ENCODE measurements around the gene ZBTB7C.

The ZBTB7C gene

DNA sequence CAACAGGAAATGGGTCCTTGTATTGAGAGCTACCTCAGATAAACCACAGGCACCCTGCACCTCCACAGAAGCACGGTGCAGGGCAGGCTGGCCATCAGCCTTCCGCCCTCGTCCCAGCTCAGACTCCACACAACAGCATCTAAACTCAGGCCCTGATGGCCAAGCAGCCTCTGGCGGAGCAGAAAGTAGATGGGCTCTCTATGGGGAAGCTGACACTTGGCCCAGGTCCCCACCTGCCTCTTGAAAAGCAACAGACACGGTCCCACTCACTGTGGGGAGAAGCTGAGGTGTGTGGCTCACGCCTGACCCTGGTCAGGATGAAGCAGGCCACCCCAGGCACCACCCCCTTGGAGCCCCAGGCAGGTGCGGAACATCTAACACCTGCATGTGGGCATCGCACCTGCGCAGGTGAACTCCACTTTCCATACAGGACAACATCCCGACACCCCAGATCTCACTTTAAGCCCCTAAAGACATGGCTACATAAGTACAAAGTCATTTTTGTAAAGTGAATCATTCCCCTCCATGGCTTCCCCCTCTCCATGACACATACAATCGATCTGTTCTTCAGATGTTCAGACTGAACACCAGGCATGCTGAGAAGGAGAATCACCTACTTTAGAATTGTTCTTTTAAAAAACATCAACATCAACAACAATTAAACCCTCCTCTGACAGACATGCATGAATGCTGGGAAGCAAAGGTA, 208.4 kb downstream of the ZBTB7C start:
- no peak for DNase-seq (ENCODE audit: low read depth)
- no peak overlapping the region for H3K4me3 ChIP-seq (ENCODE audit: control insufficient read depth, low read depth, low read length)

DNA sequence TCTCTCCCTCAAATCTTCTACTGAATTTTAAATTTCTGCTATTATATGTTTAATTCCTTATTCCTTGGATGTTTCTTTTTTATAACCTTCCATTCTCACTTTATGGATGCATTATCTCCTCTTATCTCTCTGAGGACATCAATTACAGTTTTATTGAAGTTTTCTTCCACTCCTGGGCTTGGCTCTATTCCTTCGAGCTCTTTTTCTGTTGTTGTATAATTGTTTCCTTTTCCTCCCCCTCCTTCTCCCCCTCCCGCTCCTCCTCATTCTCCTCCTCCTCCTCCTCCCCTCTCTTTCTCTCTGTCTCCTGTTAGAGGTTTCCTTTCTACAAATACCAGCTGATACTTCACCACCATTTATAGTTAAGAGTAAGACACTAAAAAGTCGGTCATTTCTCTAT, 209.8 kb downstream of the ZBTB7C start:
- TF ChIP-seq, protein P1, sequence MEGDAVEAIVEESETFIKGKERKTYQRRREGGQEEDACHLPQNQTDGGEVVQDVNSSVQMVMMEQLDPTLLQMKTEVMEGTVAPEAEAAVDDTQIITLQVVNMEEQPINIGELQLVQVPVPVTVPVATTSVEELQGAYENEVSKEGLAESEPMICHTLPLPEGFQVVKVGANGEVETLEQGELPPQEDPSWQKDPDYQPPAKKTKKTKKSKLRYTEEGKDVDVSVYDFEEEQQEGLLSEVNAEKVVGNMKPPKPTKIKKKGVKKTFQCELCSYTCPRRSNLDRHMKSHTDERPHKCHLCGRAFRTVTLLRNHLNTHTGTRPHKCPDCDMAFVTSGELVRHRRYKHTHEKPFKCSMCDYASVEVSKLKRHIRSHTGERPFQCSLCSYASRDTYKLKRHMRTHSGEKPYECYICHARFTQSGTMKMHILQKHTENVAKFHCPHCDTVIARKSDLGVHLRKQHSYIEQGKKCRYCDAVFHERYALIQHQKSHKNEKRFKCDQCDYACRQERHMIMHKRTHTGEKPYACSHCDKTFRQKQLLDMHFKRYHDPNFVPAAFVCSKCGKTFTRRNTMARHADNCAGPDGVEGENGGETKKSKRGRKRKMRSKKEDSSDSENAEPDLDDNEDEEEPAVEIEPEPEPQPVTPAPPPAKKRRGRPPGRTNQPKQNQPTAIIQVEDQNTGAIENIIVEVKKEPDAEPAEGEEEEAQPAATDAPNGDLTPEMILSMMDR (IDR thresholded peaks at IDR 0.05; ENCODE audit: control insufficient read depth, insufficient read depth, low read depth, low read length, missing control alignments), result no peak
- no peak for DNase-seq (ENCODE audit: low read depth)
- H3K4me3 ChIP-seq (ENCODE audit: control insufficient read depth, low read depth, low read length), result no peak overlapping the region

More for the DNA sequence above, 208.4 kb downstream of the ZBTB7C start:
- TF ChIP-seq, protein P1 (IDR thresholded peaks at IDR 0.05; ENCODE audit: control insufficient read depth, insufficient read depth, low read depth, low read length, missing control alignments), result no peak

DNA sequence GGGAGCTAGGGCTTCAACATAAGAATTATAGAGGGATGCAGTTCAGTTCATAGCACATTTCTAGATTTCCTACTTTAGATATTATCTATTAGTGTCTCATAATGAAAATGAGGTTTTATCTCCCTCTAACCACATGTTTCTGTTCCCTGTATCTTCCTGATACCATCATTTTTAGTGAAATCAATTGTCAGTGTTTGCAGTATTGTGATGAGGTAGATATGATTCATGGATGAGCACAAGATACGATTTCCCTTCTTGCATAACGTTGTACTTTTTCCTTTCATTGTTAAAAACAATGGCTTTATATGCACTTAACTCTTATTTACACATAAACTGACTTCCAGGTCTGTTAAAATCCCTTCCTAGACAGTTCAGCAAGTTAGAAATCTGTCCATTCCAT, 211.4 kb downstream of the ZBTB7C start:
- DNase-seq (ENCODE audit: low read depth), result no peak

DNA sequence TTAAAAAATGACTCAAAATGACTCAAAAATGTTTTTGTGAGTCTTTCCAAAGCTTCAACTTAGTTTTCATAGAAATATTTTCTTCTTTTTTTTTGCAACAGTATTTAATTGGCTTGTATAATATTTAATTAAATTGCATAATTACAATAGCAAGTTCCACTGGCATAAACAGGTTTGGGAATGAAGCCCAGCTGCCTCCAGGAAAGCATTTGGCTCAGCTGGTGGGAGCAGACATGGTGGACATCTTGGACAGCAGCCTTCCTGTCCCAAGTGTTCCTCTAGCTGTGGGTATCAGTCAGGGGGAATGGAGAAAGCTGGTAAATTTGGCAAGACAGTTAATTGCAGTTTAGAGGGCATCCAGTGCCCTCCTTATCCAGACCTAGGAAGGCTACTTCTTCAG, 213.4 kb downstream of the ZBTB7C start:
- H3K4me3 ChIP-seq (ENCODE audit: control insufficient read depth, low read depth, low read length), result no peak overlapping the region
- TF ChIP-seq, protein P1 (IDR thresholded peaks at IDR 0.05; ENCODE audit: control insufficient read depth, insufficient read depth, low read depth, low read length, missing control alignments), result no peak
- DNase-seq (ENCODE audit: low read depth), result no peak

More for the DNA sequence above, 211.4 kb downstream of the ZBTB7C start:
- TF ChIP-seq, protein P1 (IDR thresholded peaks at IDR 0.05; ENCODE audit: control insufficient read depth, insufficient read depth, low read depth, low read length, missing control alignments), result no peak
- H3K4me3 ChIP-seq (ENCODE audit: control insufficient read depth, low read depth, low read length), result no peak overlapping the region

DNA sequence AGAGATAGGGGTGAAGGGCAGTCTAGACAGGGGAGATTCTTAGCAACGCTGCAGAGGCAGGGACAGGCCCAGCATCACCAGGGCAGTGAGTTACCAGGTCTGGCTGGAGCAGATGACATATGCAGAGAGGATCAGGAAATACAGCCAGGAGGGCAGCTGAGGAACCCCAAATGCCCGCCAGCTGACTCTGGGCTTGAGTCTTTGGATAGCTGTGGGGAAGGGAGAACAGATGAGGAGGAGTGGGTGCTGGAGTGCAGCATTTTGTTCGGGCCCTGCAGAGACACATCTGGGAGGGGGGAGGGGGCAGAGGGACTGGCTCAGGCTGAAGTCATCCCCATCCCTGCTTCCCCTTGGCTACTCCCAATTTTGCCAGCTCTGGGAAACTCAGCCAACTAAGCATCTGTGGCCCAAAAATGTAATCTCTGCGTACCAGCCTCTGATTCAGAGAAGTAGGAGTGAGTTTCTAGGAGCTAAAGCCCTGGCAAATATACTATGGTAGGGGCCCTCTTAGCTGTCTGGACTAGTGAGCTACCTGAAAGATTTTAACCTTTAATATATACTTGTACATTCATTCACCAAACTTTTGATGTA, 214.5 kb downstream of the ZBTB7C start:
- no peak for DNase-seq (ENCODE audit: low read depth)
- TF ChIP-seq, protein P1 (IDR thresholded peaks at IDR 0.05; ENCODE audit: control insufficient read depth, insufficient read depth, low read depth, low read length, missing control alignments), result no peak
- H3K4me3 ChIP-seq (ENCODE audit: control insufficient read depth, low read depth, low read length), result no peak overlapping the region

DNA sequence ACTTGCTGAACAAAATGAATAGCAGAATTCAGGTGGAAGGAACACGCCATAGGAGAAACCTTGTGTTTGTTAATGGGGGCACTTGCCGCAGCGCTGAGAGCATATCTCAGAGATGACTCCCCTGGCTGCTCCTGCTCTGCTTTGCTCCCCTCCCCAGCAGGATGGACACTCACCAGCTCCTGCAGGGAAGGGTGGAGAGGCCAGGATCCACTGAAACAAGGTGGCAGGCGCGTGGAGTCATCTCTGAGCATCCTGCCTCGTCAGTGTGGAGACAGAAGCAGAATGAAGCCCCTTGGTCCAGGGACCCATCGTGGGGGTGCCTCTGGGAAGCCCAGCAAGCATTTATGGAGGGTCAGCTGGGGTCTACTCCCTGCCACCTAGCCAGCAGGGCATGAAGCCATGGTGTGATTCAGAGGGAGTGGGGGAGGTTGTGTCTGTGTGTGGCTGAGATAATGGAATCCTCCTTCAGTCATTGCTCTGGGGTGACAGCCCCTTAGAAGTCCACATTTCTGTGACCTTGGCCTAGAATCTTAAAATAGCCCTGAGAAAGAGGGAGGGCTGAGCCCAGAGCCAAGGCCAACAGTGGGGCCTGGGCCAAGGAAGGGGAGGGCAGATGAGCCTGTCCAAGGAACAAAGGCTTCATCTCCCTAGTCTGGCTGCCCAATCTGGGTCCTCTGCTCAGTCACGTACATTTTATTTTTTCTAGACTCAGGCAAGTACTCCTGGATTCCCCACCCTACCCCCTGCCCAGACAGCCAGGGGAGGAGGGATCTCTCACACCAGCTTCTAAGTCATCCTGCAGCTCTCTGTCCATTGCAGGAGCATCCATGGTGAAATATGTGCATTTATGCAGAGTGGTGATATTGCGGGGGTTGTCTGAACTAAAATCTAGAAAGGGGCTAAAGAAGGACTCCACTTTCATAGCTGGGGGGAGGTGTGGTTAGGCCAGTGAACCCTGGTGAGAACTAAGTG, 215.4 kb downstream of the ZBTB7C start:
- no peak for DNase-seq (ENCODE audit: low read depth)
- TF ChIP-seq, protein P1 (IDR thresholded peaks at IDR 0.05; ENCODE audit: control insufficient read depth, insufficient read depth, low read depth, low read length, missing control alignments), result no peak
- no peak overlapping the region for H3K4me3 ChIP-seq (ENCODE audit: control insufficient read depth, low read depth, low read length)
